ENCODE measurements around the gene UTF1.
"Not testable (repeated sequence)": the region's sequence is repeated elsewhere in the genome, so short reads cannot be mapped to it uniquely, and the experiment has no call there.

The UTF1 gene

GRCh38 chr10:133210398-133211140 lies 19.4 kb upstream of the UTF1 start:
- DNase-seq: no peak

- no peak for DNase-seq
These were observed 18.7 kb upstream of the UTF1 start for GRCh38 chr10:133211141-133211830.

GRCh38 chr10:133211959-133212852 lies 17.8 kb upstream of the UTF1 start:
- DNase-seq: no peak

GRCh38 chr10:133212853-133213494 lies 17.0 kb upstream of the UTF1 start:
- DNase-seq: no peak

- no peak for DNase-seq
These were observed 16.2 kb upstream of the UTF1 start for GRCh38 chr10:133213641-133214467.

- no peak for DNase-seq
These were observed 15.3 kb upstream of the UTF1 start for GRCh38 chr10:133214468-133215410.

- no peak for DNase-seq
These were observed 14.4 kb upstream of the UTF1 start for GRCh38 chr10:133215586-133215985.

- DNase-seq: no peak
These were observed 13.2 kb upstream of the UTF1 start for GRCh38 chr10:133216776-133217175.

- no peak for DNase-seq
These were observed 12.0 kb upstream of the UTF1 start for GRCh38 chr10:133217800-133218589.

GRCh38 chr10:133218891-133219290 lies 11.1 kb upstream of the UTF1 start:
- DNase-seq: no peak

- no peak for DNase-seq
These were observed 10.2 kb upstream of the UTF1 start for GRCh38 chr10:133219782-133220181.

GRCh38 chr10:133221331-133221730 lies 8.7 kb upstream of the UTF1 start:
- DNase-seq: no peak

- not testable (repeated sequence) for DNase-seq
These were observed 8.3 kb upstream of the UTF1 start for GRCh38 chr10:133221756-133222155.

GRCh38 chr10:133224076-133224475 lies 5.9 kb upstream of the UTF1 start:
- no peak for DNase-seq

GRCh38 chr10:133224756-133225372 lies 5.2 kb upstream of the UTF1 start:
- no peak for DNase-seq

GRCh38 chr10:133225707-133226191 lies 4.3 kb upstream of the UTF1 start:
- no peak for DNase-seq

GRCh38 chr10:133226251-133226808 lies 3.7 kb upstream of the UTF1 start:
- no peak for DNase-seq

- no peak for DNase-seq
These were observed 2.8 kb upstream of the UTF1 start for GRCh38 chr10:133227256-133227655.
